BE2C (cell line): ENCODE data around the gene ZNF423.

ENCODE experiments used
- DNase-seq: peaks from one replicate; pipeline ENCODE4 v3.0.0-alpha.2; 2020
- H3K27me3 ChIP-seq: fragments of 250-450 bp; sonication (Bioruptor Pico); 2 replicates; pipeline ENCODE4 v1.5.1; 2020; ENCODE audit warnings: mild to moderate bottlenecking
- H3K36me3 ChIP-seq: fragments of 250-450 bp; sonication (Bioruptor Pico); 2 replicates; pipeline ENCODE4 v1.5.1; 2020; ENCODE audit warnings: mild to moderate bottlenecking
- H3K4me1 ChIP-seq: fragments of 250-450 bp; sonication (Bioruptor Pico); 2 replicates; pipeline ENCODE4 v1.5.1; 2020
- H3K4me3 ChIP-seq: 2 replicates; pipeline ENCODE4 v1.5.1; 2011; ENCODE audit warnings: low read depth, low read length
- H3K9me3 ChIP-seq: fragments of 250-450 bp; sonication (Bioruptor Pico); 2 replicates; pipeline ENCODE4 v1.5.1; 2020
- CTCF ChIP-seq: IDR thresholded peaks from 2 replicates; pipeline ENCODE4 v1.5.1; 2012; ENCODE audit warnings: mild to moderate bottlenecking, low read depth, low read length

ZNF423 gene

DNA sequence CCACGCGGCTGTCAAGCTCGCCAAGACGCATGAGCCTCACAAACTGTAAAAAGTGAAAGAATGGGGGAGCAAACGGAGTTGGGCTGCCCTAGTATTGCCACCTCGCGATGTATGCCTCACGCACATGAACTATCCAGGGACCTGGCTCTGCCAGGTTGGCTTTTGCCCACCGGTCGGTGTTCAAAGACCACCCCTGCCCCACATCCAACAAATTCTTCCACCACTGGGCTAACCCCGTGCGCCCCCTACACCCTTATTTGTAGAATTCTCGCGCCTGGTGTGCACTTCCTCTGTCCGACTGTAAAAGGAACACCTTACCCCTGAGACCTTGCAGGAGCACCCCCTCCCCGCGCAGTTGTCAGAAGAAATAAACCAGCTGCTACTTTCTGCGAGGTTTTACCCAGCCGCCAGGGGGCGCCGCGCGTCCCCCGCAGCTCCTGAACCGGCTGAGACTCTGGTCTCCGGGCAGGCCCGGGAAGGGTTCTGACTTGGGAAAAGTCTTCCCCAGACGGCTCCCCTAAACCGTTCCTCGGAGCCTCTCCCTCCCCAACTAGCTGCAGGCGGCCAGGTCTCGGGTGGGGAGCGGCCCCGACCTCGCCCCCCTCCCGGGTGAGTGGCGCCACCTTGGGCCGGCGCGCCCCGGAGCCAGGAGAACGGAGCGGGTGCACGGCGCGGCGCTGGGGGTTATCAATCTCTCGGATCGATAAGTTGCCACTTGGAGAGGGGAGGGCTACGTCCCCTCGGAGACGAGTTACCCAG is 1.7 kb upstream of the ZNF423 start:
- H3K4me3 ChIP-seq: peak overlapping the region; percentile 57
- H3K9me3 ChIP-seq: no peaks in the 10 kb centered on the region
- peak; percentile 68 for DNase-seq
- H3K36me3 ChIP-seq: no peaks in the 10 kb centered on the region
- H3K4me1 ChIP-seq: peaks cover 14% of the 10 kb centered on the region
- TF ChIP-seq CTCF: peak; percentile 86
- no peaks in the 10 kb centered on the region for H3K27me3 ChIP-seq

DNA sequence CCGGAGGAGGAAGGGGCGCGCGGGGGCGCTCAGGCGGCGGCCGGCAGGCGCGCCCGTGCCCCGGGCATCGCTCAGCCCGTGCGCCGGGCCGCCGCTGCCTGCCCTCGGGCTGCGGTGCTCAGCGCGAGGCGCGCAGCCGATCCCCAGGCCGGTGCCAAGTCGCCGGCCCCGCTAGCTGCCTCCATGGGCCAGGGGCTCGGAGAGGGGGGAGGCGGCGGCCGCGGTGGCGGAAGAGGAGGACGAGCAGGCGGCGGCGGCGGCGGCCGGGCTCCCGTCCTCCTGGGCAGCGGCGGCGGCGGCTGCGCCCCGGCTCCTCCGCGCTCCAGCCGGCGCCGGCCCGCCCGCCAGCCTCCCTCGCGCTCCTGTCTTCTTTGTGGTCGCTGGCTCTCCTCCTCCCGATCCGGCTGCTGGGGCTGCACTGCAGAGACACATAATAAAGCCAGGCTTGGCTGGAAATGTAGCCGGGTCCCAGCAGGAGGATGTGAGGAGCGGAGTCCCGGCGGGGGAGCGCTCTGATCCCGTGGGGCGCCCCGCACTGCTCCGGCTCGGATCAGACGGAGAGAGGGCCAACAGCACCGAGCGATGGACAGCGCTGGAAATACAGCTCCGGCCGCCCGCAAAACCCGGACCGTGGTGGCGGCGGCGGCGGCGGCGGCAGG is 889 bp upstream of the ZNF423 start:
- Histone ChIP-seq H3K4me3 (peak overlapping the region; percentile 77), H3K36me3 (no peaks in the 10 kb centered on the region), H3K4me1 (peaks cover 17% of the 10 kb centered on the region), H3K9me3 (no peaks in the 10 kb centered on the region), H3K27me3 (no peaks in the 10 kb centered on the region)
- DNase-seq: peak; percentile 90
- TF ChIP-seq CTCF: peak; percentile 36; the same call in 1 of the 2 replicates

- DNase-seq: peak; percentile 91
- H3K4me1 ChIP-seq: peaks cover 26% of the 10 kb centered on the region
- no peaks in the 10 kb centered on the region for H3K36me3 ChIP-seq
- H3K4me3 ChIP-seq: peak overlapping the region; percentile 77
- H3K27me3 ChIP-seq: no peaks in the 10 kb centered on the region
- no peak for TF ChIP-seq CTCF
- no peaks in the 10 kb centered on the region for H3K9me3 ChIP-seq
These were observed 561 bp downstream of the ZNF423 start for GRCh38 chr16:49855280-49855821.

DNA sequence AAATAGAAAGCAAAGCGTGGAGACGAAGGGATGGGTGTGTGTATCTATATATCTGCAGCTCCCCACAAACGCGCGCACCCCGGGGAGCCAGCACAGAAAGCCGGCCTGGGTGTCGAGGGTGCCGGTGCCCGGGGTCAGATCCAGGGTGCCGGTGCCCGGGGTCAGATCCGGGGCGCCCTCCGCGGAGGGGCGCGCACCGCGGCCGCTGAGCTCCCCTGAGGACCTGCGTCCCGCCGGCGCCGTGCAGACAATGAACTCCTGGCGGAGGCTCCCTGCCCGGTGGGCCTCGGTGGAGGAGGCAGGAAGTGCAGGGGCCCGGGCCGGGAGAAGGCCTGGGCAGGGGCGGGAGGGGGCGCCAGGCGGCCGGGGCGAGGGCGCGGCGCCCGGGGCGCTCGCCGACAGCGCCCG is 1.1 kb downstream of the ZNF423 start:
- H3K4me3 ChIP-seq: peak overlapping the region; percentile 77

DNA sequence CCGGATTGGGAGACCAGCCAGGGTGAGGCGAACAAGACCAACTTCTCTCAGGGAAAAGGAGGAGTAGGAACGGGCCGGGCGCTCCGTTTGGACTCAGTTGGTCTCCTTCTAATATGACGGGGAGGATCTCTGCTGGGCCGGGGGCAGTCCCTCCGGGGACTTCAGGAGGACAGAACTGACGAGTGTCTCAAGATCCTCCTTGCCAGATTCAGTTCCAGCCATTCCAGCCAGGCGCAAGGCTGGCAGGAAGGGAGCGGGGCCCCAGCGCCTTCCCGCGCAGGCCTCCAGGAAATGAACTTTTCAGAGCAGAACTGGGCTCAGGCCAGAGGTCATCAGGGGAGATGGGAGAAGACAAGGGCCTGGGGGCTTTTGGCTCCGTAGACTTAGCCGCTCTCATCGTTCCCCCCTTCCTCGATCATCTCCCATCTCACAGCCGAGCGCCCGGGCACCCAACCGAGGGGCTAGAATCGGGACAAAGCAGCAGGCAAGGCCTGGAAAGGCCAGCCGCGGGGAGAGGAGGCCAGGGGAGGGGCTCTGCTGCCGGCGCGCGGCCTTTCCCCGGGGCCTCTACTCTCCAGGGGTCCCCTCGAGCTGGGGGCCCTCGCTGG is 1.6 kb downstream of the ZNF423 start:
- TF ChIP-seq CTCF: no peak
- no peaks in the 10 kb centered on the region for H3K27me3 ChIP-seq
- H3K9me3 ChIP-seq: no peaks in the 10 kb centered on the region
- H3K4me1 ChIP-seq: peaks cover 31% of the 10 kb centered on the region
- peak; percentile 50 for DNase-seq
- no peaks in the 10 kb centered on the region for H3K36me3 ChIP-seq
- H3K4me3 ChIP-seq: peak overlapping the region; percentile 77

More for the DNA sequence above, 1.1 kb downstream of the ZNF423 start:
- no peaks in the 10 kb centered on the region for H3K9me3 ChIP-seq
- peak; percentile 75 for DNase-seq
- H3K4me1 ChIP-seq: peaks cover 26% of the 10 kb centered on the region
- TF ChIP-seq CTCF: no peak
- H3K36me3 ChIP-seq: no peaks in the 10 kb centered on the region
- H3K27me3 ChIP-seq: no peaks in the 10 kb centered on the region
